GM18507 (cell line): Measurements from ENCODE around the gene FBXO7.
"Not testable (repeated sequence)": the region's sequence is repeated elsewhere in the genome, so short reads cannot be mapped to it uniquely, and the experiment has no call there.

Experiments
- DNase-seq: peaks from one replicate; pipeline ENCODE4 v3.0.0; 2011; ENCODE audit warnings: low read depth; ENCODE audit not compliant: insufficient read length; ENCODE audit errors: extremely low spot score
- FAIRE-seq: peaks from 2 replicates; lab custom pipeline; 2011; peaks lifted over from hg19 to GRCh38; lab: Jason Lieb, UNC

Gene FBXO7

DNA sequence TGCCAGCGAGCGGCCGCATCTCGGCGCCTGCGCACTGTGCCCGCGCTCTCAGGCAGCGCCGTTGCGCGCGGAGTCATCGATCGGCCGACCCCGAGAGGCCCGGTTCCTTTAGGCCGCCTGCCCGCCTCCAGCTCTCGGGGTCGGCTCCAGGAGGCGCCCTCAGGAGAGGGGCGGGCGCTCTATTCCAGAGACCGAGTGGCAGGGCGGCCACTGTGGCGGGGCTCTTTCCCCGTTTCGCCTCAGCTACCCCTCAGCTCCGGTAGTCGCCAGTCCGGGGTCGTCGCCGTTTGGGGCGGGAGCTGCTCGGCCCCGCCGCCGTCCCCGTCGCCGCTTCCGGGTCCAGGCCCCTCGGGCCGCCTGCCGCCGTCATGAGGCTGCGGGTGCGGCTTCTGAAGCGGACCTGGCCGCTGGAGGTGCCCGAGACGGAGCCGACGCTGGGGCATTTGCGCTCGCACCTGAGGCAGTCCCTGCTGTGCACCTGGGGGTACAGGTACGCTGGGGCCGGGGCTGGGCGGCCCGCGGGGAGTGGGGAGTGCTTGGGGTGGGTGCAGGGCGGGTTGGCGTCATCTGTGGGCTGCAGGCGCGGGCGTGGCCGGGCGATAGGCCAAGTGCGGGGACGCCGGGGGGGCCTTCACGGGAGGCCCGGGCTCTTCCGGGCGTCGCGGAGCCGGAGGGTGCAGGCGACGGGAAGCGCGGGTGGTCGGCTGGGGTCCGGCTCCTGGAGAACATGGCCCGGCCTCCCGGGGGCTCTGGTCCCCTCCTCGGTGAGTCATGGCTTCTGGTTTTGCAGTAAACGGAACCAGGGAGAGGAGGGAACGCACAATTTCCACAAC, at the start of gene FBXO7:
TSS of gene FBXO7 (plus strand) at position 177 of the 833 bp plus-strand sequence. CDS start at position 369, 192 bp downstream.
- DNase-seq (peak; percentile 79), FAIRE-seq (peak; percentile 66)

GRCh38 chr22:32426881-32427280, 47.7 kb upstream of the FBXO7 start:
- FAIRE-seq (no peak), DNase-seq (no peak)

DNA sequence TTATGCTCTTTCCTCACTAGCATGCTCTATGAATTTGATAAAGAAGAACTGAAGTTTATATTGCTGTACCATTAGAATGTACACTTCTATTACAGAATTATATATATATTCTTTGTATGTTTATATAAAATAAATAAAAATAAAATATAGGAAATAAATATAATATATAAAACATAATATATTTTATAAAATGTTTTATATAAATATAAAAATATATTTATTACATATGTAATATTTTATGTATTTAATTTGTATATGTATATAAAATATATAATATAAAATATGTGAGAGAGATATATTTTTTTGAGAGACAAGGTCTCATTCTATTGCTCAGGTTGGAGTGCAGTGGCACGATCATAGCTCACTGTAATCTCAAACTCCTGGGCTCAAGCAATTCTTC, 44.3 kb upstream of the FBXO7 start:
- DNase-seq (no peak), FAIRE-seq (no peak)

- peak; percentile 9 for FAIRE-seq
- peak; percentile 1 for DNase-seq
Measured at GRCh38 chr22:32444068-32444467, 30.5 kb upstream of the FBXO7 start.

- no peak for DNase-seq
- no peak for FAIRE-seq
Measured at GRCh38 chr22:32446321-32446720, 28.3 kb upstream of the FBXO7 start.

GRCh38 chr22:32448980-32449379, 25.6 kb upstream of the FBXO7 start:
- DNase-seq (no peak), FAIRE-seq (no peak)

DNA sequence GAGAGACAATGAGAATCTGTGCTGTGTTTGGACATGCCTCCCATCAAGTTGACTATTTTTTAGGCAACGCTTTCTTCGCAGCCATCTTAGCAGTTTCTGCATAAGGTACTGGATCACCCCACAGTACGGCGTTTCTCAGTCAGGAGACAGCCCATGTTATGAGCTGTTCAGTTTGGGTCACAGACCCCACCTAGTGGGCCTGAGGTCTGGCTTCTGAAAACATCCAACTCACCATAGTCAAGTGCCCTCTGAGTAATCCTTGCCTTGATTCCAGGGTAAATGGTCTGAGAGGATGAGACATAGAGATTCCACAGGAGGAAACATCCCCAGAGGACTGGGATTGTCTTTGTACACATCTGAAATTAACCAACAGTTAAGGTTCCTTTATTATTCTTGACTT, 17.6 kb upstream of the FBXO7 start:
- no peak for FAIRE-seq
- no peak for DNase-seq

DNA sequence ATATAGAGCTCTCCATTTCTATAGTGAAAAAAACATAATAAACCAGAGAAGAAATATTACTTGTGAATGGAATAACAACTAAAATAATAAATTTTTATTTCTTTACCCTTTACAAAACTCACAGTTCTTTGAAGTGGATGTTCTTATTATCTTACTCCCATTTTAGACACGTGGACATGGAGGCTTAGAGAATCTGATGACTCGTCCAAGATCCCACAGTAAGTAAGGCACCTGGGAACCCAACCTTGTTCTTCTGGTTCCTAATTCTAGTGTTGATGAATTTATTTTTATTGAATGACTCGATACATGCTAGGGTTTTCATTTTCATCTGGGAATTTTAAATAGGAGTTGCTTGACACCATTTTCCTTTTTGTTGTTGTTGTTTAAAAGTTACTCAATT, 12.2 kb upstream of the FBXO7 start:
- FAIRE-seq (no peak), DNase-seq (no peak)

DNA sequence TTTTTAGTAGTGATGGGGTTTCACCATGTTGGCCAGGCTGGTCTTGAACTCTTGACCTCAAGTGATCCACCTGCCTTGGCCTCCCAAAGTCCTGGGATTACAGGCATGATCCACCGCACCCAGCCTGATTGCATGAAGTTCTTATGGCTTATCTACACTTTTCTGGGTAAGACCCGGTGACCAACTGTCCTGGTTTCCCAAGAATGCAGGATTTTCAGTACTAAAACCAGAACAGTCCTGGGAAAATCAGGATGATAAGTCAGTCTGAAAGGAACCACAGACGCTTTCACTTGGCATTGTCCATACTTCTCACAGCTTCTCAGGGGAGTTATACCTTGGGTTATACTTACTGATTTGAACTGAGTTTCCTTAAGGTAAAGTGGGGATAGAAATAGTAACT, 8.9 kb upstream of the FBXO7 start:
- FAIRE-seq (no peak), DNase-seq (no peak)

DNA sequence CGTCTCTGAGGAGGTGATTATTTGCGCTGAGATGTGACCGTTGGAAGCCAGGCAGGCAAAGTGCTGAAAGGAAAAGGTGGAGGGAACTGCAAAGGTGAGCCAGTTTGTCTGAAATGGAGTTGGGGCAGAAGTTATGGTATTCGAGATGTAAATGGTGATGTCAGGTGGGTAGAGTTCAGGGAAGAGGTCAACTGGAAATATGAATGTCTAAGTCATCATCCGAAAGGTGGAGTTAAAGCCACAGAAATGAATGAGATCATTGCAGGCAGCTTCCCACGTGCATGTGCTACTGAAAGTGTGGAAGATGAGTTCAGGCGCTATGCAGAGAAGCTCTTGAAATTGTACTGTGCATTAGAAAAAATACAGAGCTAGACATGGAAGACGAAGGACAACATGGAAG, 8.1 kb upstream of the FBXO7 start:
- DNase-seq (no peak), FAIRE-seq (no peak)

DNA sequence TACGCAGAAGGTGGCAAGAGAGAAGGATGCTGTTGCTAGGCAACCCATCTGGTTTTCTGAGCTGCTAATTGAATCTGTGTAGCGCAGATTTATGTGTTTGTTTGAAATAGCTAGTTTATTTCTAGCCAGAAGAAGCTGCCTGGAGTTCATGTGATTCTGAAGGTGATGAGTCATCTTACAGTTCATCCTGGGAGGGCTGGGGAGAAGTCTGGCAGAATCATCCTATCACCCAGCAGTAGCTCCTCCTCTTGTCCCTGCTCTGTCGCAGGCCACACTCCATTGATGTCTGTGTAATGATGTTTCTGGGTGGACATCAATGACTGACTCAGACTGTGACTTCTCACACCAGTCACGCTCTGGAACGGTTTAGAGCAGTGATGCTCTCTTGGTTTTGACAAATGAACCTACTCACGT, 4.8 kb upstream of the FBXO7 start:
- FAIRE-seq, result no peak
- DNase-seq, result no peak

GRCh38 chr22:32473388-32473952, 1.1 kb upstream of the FBXO7 start:
- DNase-seq, result no peak
- peak; percentile 71 for FAIRE-seq

GRCh38 chr22:32475468-32476010, 928 bp downstream of the FBXO7 start:
- no peak for DNase-seq
- FAIRE-seq, result peak; percentile 12

- FAIRE-seq (no peak), DNase-seq (no peak)
Measured at GRCh38 chr22:32476281-32477195, 1.9 kb downstream of the FBXO7 start.

- DNase-seq (no peak), FAIRE-seq (no peak)
Measured at GRCh38 chr22:32477596-32477995, 3.0 kb downstream of the FBXO7 start.

GRCh38 chr22:32478552-32478951, 3.9 kb downstream of the FBXO7 start:
- not testable (repeated sequence) for DNase-seq, FAIRE-seq

GRCh38 chr22:32478994-32479393, 4.4 kb downstream of the FBXO7 start:
- FAIRE-seq (no peak), DNase-seq (no peak)

- no peak for DNase-seq
Measured at GRCh38 chr22:32480238-32480637, 5.6 kb downstream of the FBXO7 start.

DNA sequence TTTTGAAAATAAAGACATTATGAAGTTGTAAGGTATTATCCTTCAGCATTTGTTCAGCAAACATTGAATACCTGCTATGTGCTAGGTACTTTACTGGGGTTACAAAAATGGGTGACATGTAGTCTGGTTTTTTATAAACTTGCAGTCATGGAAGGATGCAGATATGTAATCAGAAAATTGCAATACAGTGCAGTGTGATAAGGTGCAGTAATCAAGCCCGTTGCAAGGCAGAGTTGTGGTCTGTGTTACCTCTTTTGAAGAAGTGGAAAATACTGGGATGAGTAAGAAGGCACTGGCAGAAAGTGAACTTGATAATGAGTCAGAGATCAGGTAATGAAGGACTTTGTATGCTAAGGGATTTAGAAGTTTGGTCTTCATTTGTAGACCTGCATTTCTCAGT, 8.1 kb downstream of the FBXO7 start:
- FAIRE-seq (peak; percentile 57), DNase-seq (no peak)

More at GRCh38 chr22:32480238-32480637, 5.6 kb downstream of the FBXO7 start:
- peak; percentile 51 for FAIRE-seq
